Aorta (tissue), 5 donors: ENCODE data around the gene ADAMTSL1. TPM values are rescaled to one million over a fixed set of nuclear protein-coding genes. Genes with fewer than 3 reads are reported as not detected.

Source experiments
- ATAC-seq: fragments of 200-7000 bp; cut with Tn5 transposase; one replicate; pipeline ENCODE4 v1.9.1; 2022; ENCODE audit warnings: moderate library complexity; ENCODE audit not compliant: low FRiP score
- DNase-seq, 2 donors: peaks; one replicate each; pipeline ENCODE4 v3.0.0-alpha.2; 2020
- H3K27ac ChIP-seq, 2 donors: one replicate each; pipeline ENCODE4 v1.5.1; 2013; ENCODE audit warnings: low read length in 2 of 2, mild to moderate bottlenecking in 2 of 2, moderate library complexity in 2 of 2, control low read depth in 1 of 2, inconsistent platforms in 1 of 2, low read depth in 1 of 2
- H3K27me3 ChIP-seq, 2 donors: one replicate each; pipeline ENCODE4 v1.6.1; 2013; ENCODE audit warnings: control low read depth in 1 of 2, low read length in 1 of 2, mild to moderate bottlenecking in 1 of 2, moderate library complexity in 1 of 2; ENCODE audit not compliant: insufficient read depth in 2 of 2, control insufficient read depth in 1 of 2
- H3K36me3 ChIP-seq, 2 donors: one replicate each; pipeline ENCODE4 v1.6.1; 2013; ENCODE audit warnings: control low read depth in 1 of 2, low read length in 1 of 2, mild to moderate bottlenecking in 1 of 2; ENCODE audit not compliant: insufficient read depth in 2 of 2, control insufficient read depth in 1 of 2
- H3K4me1 ChIP-seq, 2 donors: one replicate each; pipeline ENCODE4 v1.6.1; 2013; ENCODE audit warnings: low read length in 2 of 2, control low read depth in 1 of 2, mild to moderate bottlenecking in 1 of 2, moderate library complexity in 1 of 2; ENCODE audit not compliant: insufficient read depth in 2 of 2, control insufficient read depth in 1 of 2
- H3K4me3 ChIP-seq, 2 donors: one replicate each; pipeline ENCODE4 v1.5.1; 2013; ENCODE audit warnings: low read length in 2 of 2, control low read depth in 1 of 2, mild to moderate bottlenecking in 1 of 2
- H3K9me3 ChIP-seq: one replicate; pipeline ENCODE4 v1.6.1; 2013; ENCODE audit warnings: mild to moderate bottlenecking, low read length; ENCODE audit not compliant: control insufficient read depth
- WGBS, 2 donors: extraction: QIAGEN DNeasy Blood & Tissue Kit; methylation state at CpG; one replicate each; pipeline ENCODE4 v1.1.7; 2013; 5-methylcytosine and 5-hydroxymethylcytosine counted together
- intact Hi-C, 2 donors: fragments of 100-400 bp; cut with DNase I; formaldehyde crosslinking; loops; one replicate each; pipeline versions ENCODE4 v1.14.2 to v1.15.0; 2022
- polyA plus RNA-seq, 2 donors: library from polyadenylated mRNA; stranded (reverse); fragments of 200-250 nt; gene quantifications; one replicate each; pipeline ENCODE4 v1.2.3, GENCODE V29; 2013
- total RNA-seq, 2 donors: library from RNA; stranded (reverse); fragmentation: NEBNext Ultra II Directional; extraction: Animal tissue kit (Norgen Biotek cat#: 25700); gene quantifications; one replicate each; pipeline ENCODE4 v1.2.1, GENCODE V29; 2021
- donor health status: healthy with polysubstance abuse.
- donor health status: Bipolar disorder and iron deficiency.
- donor health status: DM: no; HTN: no; CAD: no.
- donor health status: DM: no; HTN: no; CAD: no.
- donor health status: DM: yes; HTN: yes; CAD: no.

Gene ADAMTSL1
- total and polyA plus RNA-seq, 4 donors: 6.6 to 54.2 (median 30.0) TPM

DNA sequence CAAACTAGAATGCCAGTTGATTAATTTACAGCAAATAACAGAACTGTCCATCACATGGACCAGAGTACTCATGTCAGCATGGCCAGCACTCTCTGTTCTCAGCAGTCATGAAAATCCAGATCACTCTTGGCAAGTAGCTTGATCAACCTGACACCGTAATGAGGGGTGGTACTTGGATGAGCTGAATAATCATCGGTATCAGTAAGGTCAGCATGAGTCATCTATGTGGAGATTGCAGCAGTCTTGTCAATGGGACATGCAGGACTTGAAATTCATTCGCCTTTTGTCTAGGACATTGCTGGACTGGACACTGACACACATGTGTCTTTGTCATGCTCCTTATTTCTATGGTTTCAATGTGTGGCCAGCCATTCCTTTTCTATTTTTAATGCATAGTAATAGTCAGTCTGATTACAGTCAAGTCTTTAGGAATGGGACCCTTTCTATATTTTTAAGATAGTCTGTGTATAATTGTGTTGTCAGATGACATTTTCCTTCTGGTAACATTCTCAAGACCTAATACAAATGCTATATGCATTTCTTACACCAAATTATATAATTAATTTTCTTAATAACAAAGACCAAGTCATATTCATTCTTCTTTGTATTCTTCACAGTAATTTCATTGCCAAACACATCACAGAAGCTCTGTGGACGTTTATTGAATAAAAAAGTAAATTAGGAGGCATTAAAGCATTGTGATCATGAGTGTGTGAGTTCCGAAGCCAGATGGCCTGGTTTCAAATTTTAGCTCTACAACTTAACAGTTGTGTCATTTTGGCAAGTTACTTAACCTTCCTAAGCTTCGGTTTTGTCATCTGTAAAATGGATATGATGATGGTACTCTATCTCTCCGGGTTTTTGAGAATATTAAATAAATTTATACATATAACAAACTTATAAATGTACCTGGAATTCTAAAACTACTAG lies 57.4 kb downstream of the ADAMTSL1 start:
- intact Hi-C loops: no loop called here
- no peaks in the 10 kb centered on the region for H3K4me1 ChIP-seq

DNA sequence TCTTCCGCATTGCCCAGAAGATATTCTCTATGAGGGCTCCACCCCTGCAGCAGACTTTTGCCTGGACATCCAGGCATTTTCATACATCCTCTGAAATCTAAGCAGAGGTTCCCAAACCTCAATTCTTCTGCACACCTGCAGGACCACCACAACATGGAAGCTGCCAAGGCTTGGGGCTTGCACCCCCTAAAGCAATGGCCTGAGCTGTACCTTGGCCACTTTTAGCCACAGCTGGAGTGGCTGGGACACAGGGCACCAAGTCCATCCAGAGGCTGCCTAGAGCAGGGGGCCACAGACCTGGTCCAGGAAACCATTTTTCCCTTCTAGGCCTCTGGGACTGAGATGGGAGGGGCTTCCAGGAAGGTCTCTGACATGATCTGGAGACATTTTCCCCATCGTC lies 60.7 kb downstream of the ADAMTSL1 start:
- 99 to 100% methylated on average over 2 of the region's 2 CpGs for WGBS, 2 donors
- DNase-seq: no peak
- Histone ChIP-seq H3K27me3 (no peaks in the 10 kb centered on the region), H3K4me3 (no peak overlapping the region), H3K4me1 (no peaks in the 10 kb centered on the region), H3K27ac (no peak overlapping the region), H3K9me3 (no peaks in the 10 kb centered on the region), H3K36me3 (peaks cover 0 to 3% of the 10 kb centered on the region in 2 donors)
- ATAC-seq: no peak
- intact Hi-C loops: no loop called here

More for the DNA sequence above, 57.4 kb downstream of the ADAMTSL1 start:
- ATAC-seq: peak; percentile 11
- WGBS, 2 donors: 82 to 83% methylated on average over 7 of the region's 7 CpGs
- no peaks in the 10 kb centered on the region for H3K27me3 ChIP-seq
- DNase-seq: no peak
- no peak overlapping the region for H3K4me3 ChIP-seq
- H3K9me3 ChIP-seq: no peaks in the 10 kb centered on the region
- peaks cover 0 to 3% of the 10 kb centered on the region in 2 donors for H3K36me3 ChIP-seq
- no peak overlapping the region for H3K27ac ChIP-seq

DNA sequence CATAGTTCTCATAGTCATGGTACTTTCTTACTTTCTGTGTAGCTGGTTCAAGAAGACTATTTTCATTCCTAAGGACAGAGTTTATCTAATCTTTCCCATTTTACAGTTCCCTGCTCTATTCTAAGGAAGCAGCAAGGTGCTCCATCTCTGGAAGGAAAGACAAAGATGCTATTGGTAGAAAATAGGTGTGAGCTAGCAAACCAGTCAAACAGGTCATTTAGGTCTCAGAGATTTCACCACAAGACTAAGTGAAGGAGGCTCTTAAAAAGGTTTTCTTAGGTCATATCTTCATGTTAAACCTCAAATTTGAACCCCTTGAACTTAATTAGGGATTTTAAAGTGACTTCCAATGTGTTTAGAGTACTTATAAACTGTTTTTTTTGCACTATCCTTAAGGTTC lies 62.6 kb downstream of the ADAMTSL1 start:
- DNase-seq (no peak), ATAC-seq (no peak)
- Histone ChIP-seq H3K27ac (no peak overlapping the region), H3K36me3 (peaks cover 0 to 3% of the 10 kb centered on the region in 2 donors), H3K9me3 (no peaks in the 10 kb centered on the region), H3K4me1 (no peaks in the 10 kb centered on the region), H3K4me3 (no peak overlapping the region), H3K27me3 (no peaks in the 10 kb centered on the region)
- intact Hi-C loops: no loop called here

DNA sequence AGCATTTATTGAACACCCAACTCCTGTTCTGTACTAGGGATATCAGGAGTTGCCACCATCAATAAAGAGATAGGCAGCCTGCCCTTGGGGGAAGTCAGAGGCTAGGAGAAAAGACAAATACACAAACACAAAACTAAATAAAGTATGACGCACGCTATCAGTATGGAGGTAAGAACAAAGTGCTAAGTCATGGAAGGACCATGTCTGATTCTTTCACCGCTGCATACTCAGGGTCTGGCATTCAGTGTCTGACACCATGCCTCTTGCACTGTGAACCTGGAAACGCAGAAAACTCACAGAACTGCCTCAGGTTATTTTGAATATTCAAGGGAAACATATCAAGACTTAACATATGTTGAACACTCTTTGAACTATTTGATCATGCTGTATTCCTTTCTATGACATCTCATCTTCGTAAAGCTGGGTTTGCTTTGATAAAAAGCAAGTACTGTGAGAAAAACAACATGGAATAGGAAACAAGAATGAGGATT lies 65.3 kb downstream of the ADAMTSL1 start:
- Histone ChIP-seq H3K27ac (no peak overlapping the region), H3K4me1 (peaks cover 0 to 4% of the 10 kb centered on the region in 2 donors), H3K27me3 (no peaks in the 10 kb centered on the region), H3K4me3 (no peak overlapping the region), H3K36me3 (peaks cover 0 to under 1% of the 10 kb centered on the region in 2 donors), H3K9me3 (no peaks in the 10 kb centered on the region)
- DNase-seq: no peak
- ATAC-seq: no peak
- intact Hi-C loops: no loop called here
- WGBS, 2 donors: 93 to 96% methylated on average over 5 of the region's 5 CpGs

- H3K4me3 ChIP-seq: no peak overlapping the region
- no peaks in the 10 kb centered on the region for H3K9me3 ChIP-seq
- intact Hi-C loops: loop anchor here in 1 of 2 donors (5.0 kb wide), 1 partner anchor 41 kb away; no protein-coding TSS in a partner anchor
- H3K4me1 ChIP-seq: peaks cover 1 to 4% of the 10 kb centered on the region in 2 donors
- ATAC-seq: no peak
- no peaks in the 10 kb centered on the region for H3K27me3 ChIP-seq
- H3K27ac ChIP-seq: no peak overlapping the region
- WGBS, 2 donors: 82 to 84% methylated on average over 2 of the region's 2 CpGs
- DNase-seq: no peak
- no peaks in the 10 kb centered on the region for H3K36me3 ChIP-seq
Observed at GRCh38 chr9:18542837-18543405, 69.0 kb downstream of the ADAMTSL1 start.

DNA sequence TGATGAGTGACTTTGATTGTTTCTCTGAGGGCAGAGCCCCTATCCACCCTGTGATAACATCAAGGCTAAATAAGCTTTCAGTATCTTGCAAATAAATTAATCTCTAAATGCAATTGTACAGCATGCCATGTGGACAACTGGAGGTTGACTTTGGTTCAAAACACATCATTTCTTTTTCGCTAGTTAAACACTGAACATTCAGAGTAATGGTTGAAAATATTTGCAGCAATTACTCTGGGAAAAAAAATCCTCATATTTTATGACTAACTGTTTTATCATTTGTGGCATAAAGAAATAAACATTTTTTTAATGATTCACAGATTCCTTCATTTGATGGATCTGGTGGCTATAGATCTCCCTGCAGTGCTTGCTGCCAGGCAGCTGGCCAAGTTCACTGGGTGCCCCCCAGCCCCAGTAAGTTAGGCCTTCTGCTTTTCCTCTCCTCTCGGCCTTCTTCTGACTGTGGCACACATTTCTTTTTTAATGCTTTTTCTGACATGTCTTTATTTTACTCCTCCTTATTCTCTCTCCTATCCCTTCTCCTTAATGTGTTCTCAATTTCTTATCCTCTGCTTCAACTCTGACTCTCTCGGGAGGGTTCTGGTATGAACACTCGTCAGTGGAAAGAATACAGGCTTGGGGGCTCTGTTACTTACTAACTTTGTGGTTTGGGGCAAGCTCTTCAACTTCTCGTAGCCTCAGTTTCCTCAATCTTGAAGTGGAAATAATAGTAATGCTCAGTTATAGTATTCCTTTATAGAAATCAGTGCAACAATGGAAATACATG lies 69.6 kb downstream of the ADAMTSL1 start:
- WGBS, 2 donors: 42% methylated on average over 5 of the region's 5 CpGs
- Histone ChIP-seq H3K27ac (peak overlapping the region; percentile 47 to 77), H3K36me3 (no peaks in the 10 kb centered on the region), H3K4me1 (peaks cover 1 to 6% of the 10 kb centered on the region in 2 donors), H3K27me3 (no peaks in the 10 kb centered on the region), H3K4me3 (no peak overlapping the region), H3K9me3 (no peaks in the 10 kb centered on the region)
- ATAC-seq: no peak
- DNase-seq: peak; percentile 44 to 79
- intact Hi-C loops: loop anchor here in 1 of 2 donors (5.0 kb wide), 1 partner anchor 41 kb away; no protein-coding TSS in a partner anchor

DNA sequence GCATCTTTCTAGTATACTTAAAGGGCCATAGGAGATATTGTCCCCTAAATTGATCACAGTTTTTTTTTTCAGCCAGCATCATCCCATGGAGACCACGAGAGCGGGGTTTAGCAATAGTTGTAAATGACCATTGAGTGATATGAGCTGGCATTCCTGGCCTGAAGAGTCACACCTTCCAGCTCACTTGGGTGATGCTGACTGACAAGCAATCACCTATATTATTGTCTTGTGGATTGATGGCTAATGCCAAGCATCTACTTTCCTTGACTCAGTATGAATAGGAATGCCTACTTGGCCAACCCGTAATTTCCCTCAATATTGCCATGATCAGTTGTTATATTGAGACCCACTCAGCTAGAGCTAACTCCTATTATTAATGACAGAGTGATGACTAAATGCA lies 70.5 kb downstream of the ADAMTSL1 start:
- WGBS, 2 donors: 97% methylated on average over 3 of the region's 3 CpGs
- no peak for ATAC-seq
- intact Hi-C loops: loop anchor here in 1 of 2 donors (5.0 kb wide), 1 partner anchor 42 kb away; no protein-coding TSS in a partner anchor

DNA sequence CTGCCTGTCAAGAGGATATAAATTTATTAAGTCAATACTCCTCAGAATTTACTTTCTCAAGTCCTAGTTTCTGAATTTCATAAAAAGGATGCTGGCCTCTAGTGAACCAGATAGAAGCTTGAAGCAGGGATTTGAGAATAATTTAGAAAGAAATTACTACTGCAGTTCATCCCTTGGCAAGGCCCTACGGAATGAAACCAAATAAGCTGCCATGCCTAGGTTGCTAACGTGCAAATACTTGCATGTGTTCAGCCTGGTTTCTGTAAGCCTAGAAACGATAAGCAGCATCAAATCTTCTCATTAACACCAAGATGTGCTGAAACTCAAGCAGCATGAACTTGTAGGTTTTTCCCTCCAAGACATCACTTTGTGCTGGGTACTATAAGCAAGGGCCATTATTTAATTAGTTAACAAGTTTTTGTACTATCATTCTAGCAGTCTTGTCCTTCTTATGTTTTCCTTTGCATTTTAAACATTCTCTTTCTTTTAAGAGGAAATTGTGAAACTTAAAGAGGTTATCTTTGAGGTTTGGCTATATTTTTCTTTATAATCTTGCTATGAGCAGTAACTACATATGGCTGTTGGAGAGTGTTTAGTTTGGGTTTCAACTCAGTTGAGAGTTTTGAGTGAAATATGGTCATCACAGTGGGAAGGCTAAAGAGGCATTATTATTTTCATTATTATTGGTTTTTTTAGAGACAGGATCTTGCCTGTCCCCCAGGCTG lies 71.8 kb downstream of the ADAMTSL1 start:
- intact Hi-C loops: no loop called here
- H3K27ac ChIP-seq: no peak overlapping the region
- ATAC-seq: no peak
- WGBS, 2 donors: 87% methylated on average over 3 of the region's 3 CpGs
- H3K27me3 ChIP-seq: no peaks in the 10 kb centered on the region
- H3K9me3 ChIP-seq: no peaks in the 10 kb centered on the region
- no peaks in the 10 kb centered on the region for H3K36me3 ChIP-seq
- H3K4me1 ChIP-seq: peaks cover 1 to 6% of the 10 kb centered on the region in 2 donors
- no peak overlapping the region for H3K4me3 ChIP-seq
- no peak for DNase-seq

More for the DNA sequence above, 70.5 kb downstream of the ADAMTSL1 start:
- no peak overlapping the region for H3K27ac ChIP-seq
- no peak for DNase-seq
- no peak overlapping the region for H3K4me3 ChIP-seq
- peaks cover 1 to 6% of the 10 kb centered on the region in 2 donors for H3K4me1 ChIP-seq
- no peaks in the 10 kb centered on the region for H3K27me3 ChIP-seq
- no peaks in the 10 kb centered on the region for H3K9me3 ChIP-seq
- H3K36me3 ChIP-seq: no peaks in the 10 kb centered on the region
